B cell (primary cell): ENCODE measurements around the gene ZNF771. TPM values are rescaled to one million over a fixed set of nuclear protein-coding genes. Genes with fewer than 3 reads are reported as not detected.

Source experiments
- ATAC-seq: fragments of 200-7000 bp; cut with Tn5 transposase; one replicate; pipeline ENCODE4 v1.10.0; 2021; ENCODE audit warnings: low read depth, mild to moderate bottlenecking, moderate number of reproducible peaks, moderate library complexity
- CTCF ChIA-PET: fragments of 350-600 bp; sonication (Branson Sonifier 250); formaldehyde crosslinking; loops from one replicate; lab custom pipeline; 2021; ENCODE audit warnings: antibody characterized with exemption, inconsistent platforms; lab: Charles Lee
- POLR2A ChIA-PET: fragments of 350-600 bp; sonication (Branson Sonifier 250); formaldehyde crosslinking; loops from one replicate; lab custom pipeline; 2021; ENCODE audit warnings: antibody characterized with exemption; lab: Charles Lee
- DNase-seq: peaks from one replicate; pipeline ENCODE4 v3.0.0; 2013
- H2AFZ ChIP-seq: 2 replicates; pipeline ENCODE4 v1.6.1; 2012; ENCODE audit warnings: mild to moderate bottlenecking, low read depth, low read length; ENCODE audit not compliant: insufficient read depth, poor library complexity, severe bottlenecking
- H3K27ac ChIP-seq, 2 donors: 1 replicate in 1 of 2; 2 replicates in 1 of 2; pipeline ENCODE4 v1.5.1; 2012 to 2013; ENCODE audit warnings: low read length in 2 of 2, mild to moderate bottlenecking in 2 of 2, moderate library complexity in 1 of 2
- H3K27me3 ChIP-seq, 4 experiments: fragments of 200-600 bp in 1 of 4; sonication (generic) in 1 of 4; replicated peaks in 1 of 4; 1 replicate in 2 of 4; 2 replicates in 2 of 4; pipeline versions ENCODE4 v1.6.1 to v1.7.0; 2013 to 2016; ENCODE audit warnings: low read length in 3 of 4, mild to moderate bottlenecking in 2 of 4, mixed read lengths in 1 of 4, moderate library complexity in 1 of 4; ENCODE audit not compliant: insufficient read depth in 4 of 4, control insufficient read depth in 3 of 4; ENCODE audit errors: control extremely low read depth in 1 of 4
- H3K36me3 ChIP-seq, 2 experiments: replicated peaks in 1 of 2; 1 replicate in 1 of 2; 2 replicates in 1 of 2; pipeline versions ENCODE4 v1.6.1 to v1.7.1; 2013; ENCODE audit warnings: low read length in 1 of 2; ENCODE audit not compliant: insufficient read depth in 2 of 2, control insufficient read depth in 1 of 2; ENCODE audit errors: control extremely low read depth in 1 of 2, extremely low read depth in 1 of 2
- H3K4me1 ChIP-seq, 2 donors: fragments of 200-600 bp in 1 of 2; sonication (generic) in 1 of 2; 1 replicate in 1 of 2; 2 replicates in 1 of 2; pipeline versions ENCODE4 v1.5.1 to v1.6.1; 2013 to 2017; ENCODE audit warnings: low read length in 2 of 2; ENCODE audit not compliant: control insufficient read depth in 2 of 2, insufficient read depth in 2 of 2
- H3K4me2 ChIP-seq: replicated peaks from 2 replicates; pipeline ENCODE3; 2012; ENCODE audit warnings: mild to moderate bottlenecking, low read depth, low read length; ENCODE audit not compliant: poor library complexity, severe bottlenecking
- H3K4me3 ChIP-seq, 5 experiments: fragments of 200-600 bp in 1 of 5; sonication (generic) in 1 of 5; 1 replicate in 3 of 5; 2 replicates in 2 of 5; pipeline versions ENCODE4 v1.5.1 to v1.7.0; 2011 to 2016; ENCODE audit warnings: low read length in 4 of 5, mild to moderate bottlenecking in 4 of 5, low read depth in 2 of 5, control low read depth in 1 of 5, moderate library complexity in 1 of 5; ENCODE audit not compliant: insufficient read depth in 1 of 5; ENCODE audit errors: control extremely low read depth in 1 of 5, extremely low read depth in 1 of 5
- H3K79me2 ChIP-seq: fragments of 200-600 bp; sonication (generic); one replicate; pipeline ENCODE4 v1.6.0; 2016; ENCODE audit warnings: low read length; ENCODE audit not compliant: control insufficient read depth, insufficient read depth
- H3K9ac ChIP-seq: fragments of 200-600 bp; sonication (generic); 2 replicates; pipeline ENCODE4 v1.6.1; 2017; ENCODE audit warnings: mild to moderate bottlenecking, low read length, moderate library complexity
- H3K9me3 ChIP-seq, 3 donors: one replicate each; pipeline versions ENCODE4 v1.6.1 to v1.7.1; 2013; ENCODE audit warnings: low read length in 2 of 3; ENCODE audit not compliant: control insufficient read depth in 2 of 3, insufficient read depth in 1 of 3; ENCODE audit errors: control extremely low read depth in 1 of 3
- H4K20me1 ChIP-seq: 2 replicates; pipeline ENCODE4 v1.6.0; 2012; ENCODE audit warnings: mild to moderate bottlenecking, low read length; ENCODE audit not compliant: insufficient read depth, control insufficient read depth, poor library complexity, severe bottlenecking
- H3K27ac Mint-ChIP-seq: one replicate; pipeline ENCODE4 v1.8.0; 2021; ENCODE audit warnings: mixed read lengths
- H3K27me3 Mint-ChIP-seq: one replicate; pipeline ENCODE4 v1.8.0; 2021; ENCODE audit warnings: mixed read lengths
- H3K4me1 Mint-ChIP-seq: one replicate; pipeline ENCODE4 v1.8.0; 2021; ENCODE audit warnings: mixed read lengths
- H3K4me3 Mint-ChIP-seq: one replicate; pipeline ENCODE4 v1.8.0; 2021; ENCODE audit warnings: mixed read lengths
- H3K9me3 Mint-ChIP-seq: one replicate; pipeline ENCODE4 v1.8.0; 2022; ENCODE audit warnings: mixed read lengths; ENCODE audit not compliant: insufficient read depth
- CTCF ChIP-seq: fragments of 200-600 bp; IDR thresholded peaks from one replicate; pipeline ENCODE4 v1.8.0; 2022; ENCODE audit warnings: antibody characterized with exemption, mild to moderate bottlenecking
- EZH2 ChIP-seq: IDR thresholded peaks from 2 replicates; pipeline ENCODE4 v1.6.1; 2012; ENCODE audit warnings: borderline replicate concordance, low read depth, mild to moderate bottlenecking, moderate library complexity, low read length; ENCODE audit not compliant: insufficient read depth, poor library complexity, severe bottlenecking
- WGBS: methylation state at CpG from one replicate; pipeline ENCODE4 v1.1.5; 2013; ENCODE audit warnings: missing lambda C conversion rate; ENCODE audit not compliant: insufficient coverage; 5-methylcytosine and 5-hydroxymethylcytosine counted together
- intact Hi-C: fragments of 100-400 bp; cut with micrococcal nuclease; formaldehyde crosslinking; loops from one replicate; pipeline ENCODE4 v1.10.0; 2022
- polyA plus RNA-seq: library from polyadenylated mRNA; depleted of rRNA; stranded (reverse); fragments of >200 nt; gene quantifications from 2 replicates; pipeline ENCODE4 v1.2.3, GENCODE V29; 2012
- total RNA-seq, 2 donors: library from RNA; stranded (reverse); fragments of 120-200 nt in 1 of 2; gene quantifications; 1 replicate in 1 of 2; 2 replicates in 1 of 2; pipeline versions ENCODE4 v1.2.3 to v1.2.4, GENCODE V29; 2013 to 2022

Gene ZNF771
- total and polyA plus RNA-seq, 2 donors (not counting 1 experiment from before 2014, with no cell fraction given): 4.1 to 6.6 TPM

- peak overlapping the region; percentile 86 for H3K4me3 Mint-ChIP-seq
- TF ChIP-seq EZH2 (no peak), CTCF (no peak)
- 27% methylated on average over 11 of the region's 11 CpGs for WGBS
- Histone ChIP-seq H3K4me1 (peaks cover 25 to 35% of the 10 kb centered on the region in 2 donors), H3K27ac (peak overlapping the region; percentile 60 to 71), H3K27me3 (no peaks in the 10 kb centered on the region), H3K79me2 (peaks cover 42% of the 10 kb centered on the region), H4K20me1 (peaks cover 33% of the 10 kb centered on the region), H3K4me2 (peak overlapping the region; percentile 75), H3K9me3 (no peaks in the 10 kb centered on the region), H3K4me3 (peak overlapping the region; percentile 1 to 75 (median 55)), H3K9ac (peak overlapping the region; percentile 61), H2AFZ (peak overlapping the region; percentile 68), H3K36me3 (peaks cover 0 to 3% of the 10 kb centered on the region in 2 experiments)
- H3K27ac Mint-ChIP-seq: peak overlapping the region; percentile 90
- peaks cover 47% of the 10 kb centered on the region for H3K4me1 Mint-ChIP-seq
- DNase-seq (no peak), ATAC-seq (no peak)
- no peaks in the 10 kb centered on the region for H3K9me3 Mint-ChIP-seq
- intact Hi-C loops: loop anchor here (1.0 to 10.0 kb wide), 10 partner anchors 36 to 1447 kb away; partner anchors contain the start of genes ALDOA, DCTPP1, FBRS and FBXL19
- ChIA-PET POLR2A (interaction anchor here (0.6 to 2.2 kb wide), 16 partner anchors 12 to 306 kb away, joined by 3 to 13 read pairs (median 4); partner anchors contain the start of genes ALDOA, CD2BP2, CORO1A and DCTPP1), CTCF (interaction anchor here (0.9 to 4.0 kb wide), 8 partner anchors 11 to 279 kb away, joined by 3 to 37 read pairs (median 8); partner anchors contain the start of genes CD2BP2, SEPTIN1, ZNF48 and ZNF771)
- no peaks in the 10 kb centered on the region for H3K27me3 Mint-ChIP-seq
Observed at GRCh38 chr16:30371248-30371816, 36.1 kb upstream of the ZNF771 start.
